ENCODE results near the gene CFDP1. TPM values are rescaled to one million over a fixed set of nuclear protein-coding genes. Genes with fewer than 3 reads are reported as not detected.

CFDP1 gene
- total RNA-seq, 1 experiment from 2014 or later, result 64.1 TPM

DNA sequence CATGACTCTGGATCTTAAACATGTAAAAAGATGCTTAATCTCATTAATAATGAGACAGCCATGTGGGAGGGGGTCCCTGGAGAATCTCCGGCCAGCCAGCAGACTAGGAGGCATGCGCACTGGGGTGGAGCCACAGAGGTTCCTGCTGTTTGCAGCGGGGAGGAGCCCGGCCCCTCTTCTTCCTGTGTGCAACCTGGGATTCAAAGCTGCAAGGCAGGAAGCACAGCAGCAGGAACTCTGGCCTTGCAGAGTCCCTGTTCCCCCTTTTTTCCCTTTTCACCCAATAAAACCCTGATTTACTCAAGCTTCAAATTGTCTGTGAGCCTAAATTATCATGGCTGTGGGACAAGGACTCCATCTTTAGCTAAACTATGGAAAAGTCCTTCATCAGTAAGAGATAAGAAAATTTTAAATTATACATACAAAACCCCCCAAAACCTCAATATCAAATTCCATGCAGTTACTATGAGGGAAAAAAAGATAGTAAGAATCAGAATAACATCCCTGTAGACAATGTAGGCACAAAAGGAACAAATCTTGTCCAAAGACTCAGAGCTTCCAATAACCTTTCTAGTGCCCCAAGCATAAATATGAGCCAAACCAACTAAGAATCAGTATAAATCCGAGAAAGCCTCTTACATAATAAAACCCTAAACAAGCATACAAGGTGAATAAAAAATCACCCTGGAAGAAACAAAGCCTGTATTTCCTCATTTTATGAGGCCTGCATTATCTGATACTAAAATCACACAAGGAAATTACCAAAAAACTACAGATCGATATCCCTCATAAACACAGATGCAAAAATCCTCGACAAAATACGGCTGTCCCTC, 12.1 kb downstream of the CFDP1 start:
- H3K4me3 Mint-ChIP-seq (ENCODE audit: low read depth, unreplicated experiment), result no peak overlapping the region
- intact Hi-C loops (cut with micrococcal nuclease; ENCODE audit: unreplicated experiment), result no loop called here
- DNase-seq, result peak; percentile 62
- no TSS peak for BruUV-seq (replicated peaks)
- TF ChIP-seq, protein P1, sequence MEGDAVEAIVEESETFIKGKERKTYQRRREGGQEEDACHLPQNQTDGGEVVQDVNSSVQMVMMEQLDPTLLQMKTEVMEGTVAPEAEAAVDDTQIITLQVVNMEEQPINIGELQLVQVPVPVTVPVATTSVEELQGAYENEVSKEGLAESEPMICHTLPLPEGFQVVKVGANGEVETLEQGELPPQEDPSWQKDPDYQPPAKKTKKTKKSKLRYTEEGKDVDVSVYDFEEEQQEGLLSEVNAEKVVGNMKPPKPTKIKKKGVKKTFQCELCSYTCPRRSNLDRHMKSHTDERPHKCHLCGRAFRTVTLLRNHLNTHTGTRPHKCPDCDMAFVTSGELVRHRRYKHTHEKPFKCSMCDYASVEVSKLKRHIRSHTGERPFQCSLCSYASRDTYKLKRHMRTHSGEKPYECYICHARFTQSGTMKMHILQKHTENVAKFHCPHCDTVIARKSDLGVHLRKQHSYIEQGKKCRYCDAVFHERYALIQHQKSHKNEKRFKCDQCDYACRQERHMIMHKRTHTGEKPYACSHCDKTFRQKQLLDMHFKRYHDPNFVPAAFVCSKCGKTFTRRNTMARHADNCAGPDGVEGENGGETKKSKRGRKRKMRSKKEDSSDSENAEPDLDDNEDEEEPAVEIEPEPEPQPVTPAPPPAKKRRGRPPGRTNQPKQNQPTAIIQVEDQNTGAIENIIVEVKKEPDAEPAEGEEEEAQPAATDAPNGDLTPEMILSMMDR (IDR thresholded peaks at IDR 0.05; ENCODE audit: unreplicated experiment), result no peak
- no peaks in the 10 kb centered on the region for H3K36me3 Mint-ChIP-seq (ENCODE audit: insufficient read depth, unreplicated experiment)
- H3K27me3 Mint-ChIP-seq (ENCODE audit: unreplicated experiment), result no peaks in the 10 kb centered on the region
- CTCF ChIA-PET, result no interaction called here
- H3K9me3 Mint-ChIP-seq (ENCODE audit: low read depth, unreplicated experiment), result no peaks in the 10 kb centered on the region
- H3K4me1 Mint-ChIP-seq (ENCODE audit: low read depth, unreplicated experiment), result peaks cover 22% of the 10 kb centered on the region
- H3K27ac Mint-ChIP-seq (ENCODE audit: unreplicated experiment), result peak overlapping the region; percentile 29

DNA sequence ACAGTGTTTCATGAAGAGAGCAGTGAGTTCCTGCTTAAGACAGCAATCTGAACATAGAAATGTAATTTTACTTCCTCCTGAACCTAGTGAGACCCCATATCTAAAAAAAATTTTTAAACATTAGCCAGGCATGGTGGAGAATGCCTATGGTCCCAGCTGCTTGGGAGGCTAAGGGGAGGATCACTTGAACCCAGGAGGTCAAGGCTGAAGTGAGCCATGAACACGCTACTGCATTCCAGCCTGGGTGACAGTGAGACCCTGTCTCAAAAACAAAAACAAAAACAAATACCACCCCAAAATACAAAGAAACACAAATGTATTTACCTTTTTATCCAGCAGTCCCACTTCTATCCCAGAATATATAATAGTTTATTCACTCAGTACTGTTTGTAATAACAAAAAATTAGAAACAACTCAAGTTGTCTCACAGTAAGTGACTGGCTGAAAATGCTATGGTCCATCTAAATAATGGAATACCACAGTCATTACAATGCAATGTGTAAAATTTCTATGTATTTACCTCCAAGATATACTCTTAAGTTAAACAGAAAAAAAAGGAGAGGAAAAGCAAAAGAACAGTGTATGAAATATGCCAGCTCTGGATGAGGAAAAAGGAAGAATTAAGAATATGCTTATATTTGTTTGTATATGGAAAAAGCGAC, 16.3 kb downstream of the CFDP1 start:
- no peaks in the 10 kb centered on the region for H3K27me3 Mint-ChIP-seq (ENCODE audit: unreplicated experiment)
- H3K4me1 Mint-ChIP-seq (ENCODE audit: low read depth, unreplicated experiment), result peaks cover 11% of the 10 kb centered on the region
- TF ChIP-seq, protein P1 (IDR thresholded peaks at IDR 0.05; ENCODE audit: unreplicated experiment), result no peak
- BruUV-seq (replicated peaks), result no TSS peak
- intact Hi-C loops (cut with micrococcal nuclease; ENCODE audit: unreplicated experiment), result no loop called here
- no peak overlapping the region for H3K4me3 Mint-ChIP-seq (ENCODE audit: low read depth, unreplicated experiment)
- CTCF ChIA-PET, result interaction anchor here (0.6 kb wide), 1 partner anchor 101 kb away, joined by 3 read pairs; no protein-coding TSS in a partner anchor
- H3K36me3 Mint-ChIP-seq (ENCODE audit: insufficient read depth, unreplicated experiment), result peaks cover 5% of the 10 kb centered on the region
- DNase-seq, result no peak
- no peaks in the 10 kb centered on the region for H3K9me3 Mint-ChIP-seq (ENCODE audit: low read depth, unreplicated experiment)
- H3K27ac Mint-ChIP-seq (ENCODE audit: unreplicated experiment), result no peak overlapping the region

DNA sequence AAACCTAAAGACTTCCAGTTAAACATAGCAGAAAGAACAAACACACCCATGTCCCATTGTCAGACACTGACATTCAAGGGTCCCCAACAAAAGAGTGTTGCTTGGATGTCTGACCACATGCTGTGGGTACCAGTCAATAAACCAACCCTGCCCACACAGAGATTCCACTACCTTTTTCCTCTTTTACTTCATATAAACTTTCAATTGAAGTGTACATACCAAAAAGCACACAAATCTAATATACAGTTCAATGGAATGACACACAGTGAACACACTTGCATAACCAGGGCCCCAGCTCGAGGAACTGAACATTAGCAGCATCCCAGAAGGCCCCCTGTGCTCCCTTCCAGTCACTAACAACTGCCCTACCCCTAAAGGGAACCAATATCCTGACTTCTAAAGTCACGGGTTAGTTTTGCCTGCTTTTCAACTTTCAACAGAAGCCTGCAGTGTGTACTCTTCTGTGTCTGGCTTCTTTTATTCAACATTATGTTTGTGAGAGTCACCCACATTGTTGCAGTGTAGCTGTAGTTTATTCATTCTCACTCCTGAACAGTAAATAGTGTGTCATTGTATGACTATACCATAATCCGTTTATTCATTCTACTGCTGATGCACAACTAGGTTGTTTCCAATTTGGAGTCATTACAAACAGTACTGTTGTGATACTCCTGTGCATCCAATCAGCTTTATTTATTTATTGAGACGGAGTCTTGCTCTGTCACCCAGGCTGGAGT, 18.0 kb downstream of the CFDP1 start:
- no peaks in the 10 kb centered on the region for H3K27me3 Mint-ChIP-seq (ENCODE audit: unreplicated experiment)
- no peak for DNase-seq
- intact Hi-C loops (cut with micrococcal nuclease; ENCODE audit: unreplicated experiment), result no loop called here
- no peak overlapping the region for H3K27ac Mint-ChIP-seq (ENCODE audit: unreplicated experiment)
- peaks cover 10% of the 10 kb centered on the region for H3K36me3 Mint-ChIP-seq (ENCODE audit: insufficient read depth, unreplicated experiment)
- TF ChIP-seq, protein P1 (IDR thresholded peaks at IDR 0.05; ENCODE audit: unreplicated experiment), result no peak
- H3K9me3 Mint-ChIP-seq (ENCODE audit: low read depth, unreplicated experiment), result no peaks in the 10 kb centered on the region
- H3K4me1 Mint-ChIP-seq (ENCODE audit: low read depth, unreplicated experiment), result no peaks in the 10 kb centered on the region
- no TSS peak for BruUV-seq (replicated peaks)
- H3K4me3 Mint-ChIP-seq (ENCODE audit: low read depth, unreplicated experiment), result no peak overlapping the region
- CTCF ChIA-PET, result no interaction called here

DNA sequence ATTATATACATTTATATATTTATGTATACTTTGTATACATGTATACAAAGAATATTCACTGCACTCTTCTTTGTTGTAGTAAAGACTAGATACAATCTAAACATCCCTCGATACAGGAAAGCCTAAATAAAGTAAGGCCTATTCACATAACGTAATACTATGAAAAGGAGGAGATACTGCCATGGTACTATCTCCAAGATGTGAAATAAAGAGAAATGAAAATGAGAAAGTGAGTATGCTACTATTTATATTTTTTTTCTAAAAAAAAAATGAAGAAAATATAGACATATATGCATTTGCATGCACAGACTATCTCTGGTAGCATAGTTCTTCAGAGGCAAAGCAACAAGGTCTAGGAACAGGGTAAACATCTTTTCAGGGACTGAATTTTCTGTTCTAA, 19.4 kb downstream of the CFDP1 start:
- H3K27me3 Mint-ChIP-seq (ENCODE audit: unreplicated experiment), result no peaks in the 10 kb centered on the region
- no peak overlapping the region for H3K4me3 Mint-ChIP-seq (ENCODE audit: low read depth, unreplicated experiment)
- TF ChIP-seq, protein P1 (IDR thresholded peaks at IDR 0.05; ENCODE audit: unreplicated experiment), result no peak
- H3K36me3 Mint-ChIP-seq (ENCODE audit: insufficient read depth, unreplicated experiment), result peaks cover 15% of the 10 kb centered on the region
- no TSS peak for BruUV-seq (replicated peaks)
- intact Hi-C loops (cut with micrococcal nuclease; ENCODE audit: unreplicated experiment), result no loop called here
- H3K9me3 Mint-ChIP-seq (ENCODE audit: low read depth, unreplicated experiment), result no peaks in the 10 kb centered on the region
- CTCF ChIA-PET, result no interaction called here
- no peak for DNase-seq
- H3K27ac Mint-ChIP-seq (ENCODE audit: unreplicated experiment), result no peak overlapping the region
- H3K4me1 Mint-ChIP-seq (ENCODE audit: low read depth, unreplicated experiment), result no peaks in the 10 kb centered on the region

Data from Calu3 (cell line).